Upper lobe of left lung (tissue), 6 donors: Measurements from ENCODE around the gene SCARB1. TPM values are rescaled to one million over a fixed set of nuclear protein-coding genes. Genes with fewer than 3 reads are reported as not detected.

Source experiments
- ATAC-seq, 2 donors: fragments of 200-7000 bp; cut with Tn5 transposase; one replicate each; pipeline ENCODE4 v1.9.1; 2022; ENCODE audit warnings: mild to moderate bottlenecking in 2 of 2, moderate library complexity in 2 of 2; ENCODE audit not compliant: low FRiP score in 2 of 2
- DNase-seq, 2 donors: peaks; one replicate each; pipeline ENCODE4 v3.0.0-alpha.2; 2019 to 2020
- H3K27ac ChIP-seq, 4 donors: fragments of 200-600 bp; sonication (generic); one replicate each; pipeline ENCODE4 v1.5.1; 2016 to 2019
- H3K27me3 ChIP-seq, 4 donors: fragments of 200-600 bp; sonication (generic); one replicate each; pipeline ENCODE4 v1.5.1; 2017 to 2019
- H3K36me3 ChIP-seq, 4 donors: fragments of 200-600 bp; sonication (generic); one replicate each; pipeline ENCODE4 v1.5.1; 2016 to 2019
- H3K4me1 ChIP-seq, 4 donors: fragments of 200-600 bp; sonication (generic); one replicate each; pipeline ENCODE4 v1.5.1; 2018 to 2019
- H3K4me3 ChIP-seq, 4 donors: fragments of 200-600 bp; sonication (generic); one replicate each; pipeline ENCODE4 v1.5.1; 2017 to 2019; ENCODE audit warnings: mild to moderate bottlenecking in 2 of 4, moderate library complexity in 1 of 4
- H3K9me3 ChIP-seq, 4 donors: fragments of 200-600 bp; sonication (generic); one replicate each; pipeline ENCODE4 v1.5.1; 2018 to 2019
- EP300 ChIP-seq, 4 donors: sonication (generic); formaldehyde crosslinking; IDR thresholded peaks; one replicate each; pipeline ENCODE4 v1.5.1; 2017; ENCODE audit warnings: antibody characterized with exemption in 4 of 4, control low read depth in 2 of 4
- POLR2A ChIP-seq, 4 donors: fragments of 450-650 bp; IDR thresholded peaks; one replicate each; pipeline ENCODE4 v1.5.1; 2016 to 2017; ENCODE audit warnings: antibody characterized with exemption in 4 of 4, mild to moderate bottlenecking in 2 of 4
- POLR2AphosphoS5 ChIP-seq, 2 donors: sonication (generic); formaldehyde crosslinking; IDR thresholded peaks; one replicate each; pipeline ENCODE4 v1.5.1; 2017; ENCODE audit warnings: antibody characterized with exemption in 2 of 2
- WGBS, 2 donors: methylation state at CpG; one replicate each; pipeline ENCODE4 v1.1.5; 2017 to 2018; 5-methylcytosine and 5-hydroxymethylcytosine counted together
- total RNA-seq, 6 donors: library from RNA; depleted of rRNA in 4 of 6; stranded (reverse); fragments of >200 nt in 4 of 6; gene quantifications; one replicate each; pipeline versions ENCODE4 v1.1.0 to v1.2.1, GENCODE V29; 2016 to 2021
- TF ChIP-seq, protein P1 (sequence below), 6 experiments: fragments of 450-650 bp in 4 of 6; fragments of 200-600 bp in 2 of 6; sonication (generic) in 2 of 6; IDR thresholded peaks; one replicate each; pipeline ENCODE4 v1.5.1; 2016 to 2019; ENCODE audit warnings: antibody characterized with exemption in 6 of 6
- donor health status: DM: no; HTN: no; CAD: no; lungs with moderate emphysema.
- donor health status: DM: no; HTN: yes; CAD: no; lungs with severe emphysema.

The SCARB1 gene
- total RNA-seq, 6 donors from 2014 or later: 10.0 to 51.3 (median 22.5) TPM

DNA sequence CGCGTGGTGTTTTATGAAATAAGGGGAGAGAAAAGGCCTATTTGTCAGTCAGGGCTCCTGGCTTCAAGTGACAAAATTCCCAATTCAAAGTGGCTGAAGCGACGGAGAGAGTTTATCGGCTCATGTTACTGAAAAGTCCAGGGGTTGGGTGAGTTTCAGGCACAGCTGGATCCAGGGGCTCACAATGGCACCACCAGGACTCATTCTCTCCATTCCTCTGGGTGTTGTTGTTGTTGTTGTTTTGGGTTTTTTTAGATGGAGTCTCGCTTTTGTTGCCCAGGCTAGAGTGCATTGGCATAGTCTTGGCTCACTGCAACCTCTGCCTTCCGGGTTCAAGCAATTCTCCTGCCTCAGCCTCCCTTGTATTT is 119.4 kb downstream of the SCARB1 start:
- H3K27me3 ChIP-seq: no peaks in the 10 kb centered on the region
- no peaks in the 10 kb centered on the region for H3K9me3 ChIP-seq
- DNase-seq: no peak
- H3K4me1 ChIP-seq: peaks cover 25 to 53% (median 49%) of the 10 kb centered on the region in 4 donors
- H3K36me3 ChIP-seq: no peaks in the 10 kb centered on the region
- WGBS, 2 donors: 96 to 97% methylated on average over 7 of the region's 7 CpGs
- TF ChIP-seq POLR2A (IDR thresholded peaks at IDR 0.05) (no peak), POLR2AphosphoS5 (IDR thresholded peaks at IDR 0.05) (no peak), EP300 (IDR thresholded peaks at IDR 0.05) (no peak)
- TF ChIP-seq, protein P1, sequence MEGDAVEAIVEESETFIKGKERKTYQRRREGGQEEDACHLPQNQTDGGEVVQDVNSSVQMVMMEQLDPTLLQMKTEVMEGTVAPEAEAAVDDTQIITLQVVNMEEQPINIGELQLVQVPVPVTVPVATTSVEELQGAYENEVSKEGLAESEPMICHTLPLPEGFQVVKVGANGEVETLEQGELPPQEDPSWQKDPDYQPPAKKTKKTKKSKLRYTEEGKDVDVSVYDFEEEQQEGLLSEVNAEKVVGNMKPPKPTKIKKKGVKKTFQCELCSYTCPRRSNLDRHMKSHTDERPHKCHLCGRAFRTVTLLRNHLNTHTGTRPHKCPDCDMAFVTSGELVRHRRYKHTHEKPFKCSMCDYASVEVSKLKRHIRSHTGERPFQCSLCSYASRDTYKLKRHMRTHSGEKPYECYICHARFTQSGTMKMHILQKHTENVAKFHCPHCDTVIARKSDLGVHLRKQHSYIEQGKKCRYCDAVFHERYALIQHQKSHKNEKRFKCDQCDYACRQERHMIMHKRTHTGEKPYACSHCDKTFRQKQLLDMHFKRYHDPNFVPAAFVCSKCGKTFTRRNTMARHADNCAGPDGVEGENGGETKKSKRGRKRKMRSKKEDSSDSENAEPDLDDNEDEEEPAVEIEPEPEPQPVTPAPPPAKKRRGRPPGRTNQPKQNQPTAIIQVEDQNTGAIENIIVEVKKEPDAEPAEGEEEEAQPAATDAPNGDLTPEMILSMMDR (IDR thresholded peaks at IDR 0.05): no peak
- H3K4me3 ChIP-seq: no peak overlapping the region
- peak overlapping the region; percentile 32 to 90 (median 80) for H3K27ac ChIP-seq
- no peak for ATAC-seq

DNA sequence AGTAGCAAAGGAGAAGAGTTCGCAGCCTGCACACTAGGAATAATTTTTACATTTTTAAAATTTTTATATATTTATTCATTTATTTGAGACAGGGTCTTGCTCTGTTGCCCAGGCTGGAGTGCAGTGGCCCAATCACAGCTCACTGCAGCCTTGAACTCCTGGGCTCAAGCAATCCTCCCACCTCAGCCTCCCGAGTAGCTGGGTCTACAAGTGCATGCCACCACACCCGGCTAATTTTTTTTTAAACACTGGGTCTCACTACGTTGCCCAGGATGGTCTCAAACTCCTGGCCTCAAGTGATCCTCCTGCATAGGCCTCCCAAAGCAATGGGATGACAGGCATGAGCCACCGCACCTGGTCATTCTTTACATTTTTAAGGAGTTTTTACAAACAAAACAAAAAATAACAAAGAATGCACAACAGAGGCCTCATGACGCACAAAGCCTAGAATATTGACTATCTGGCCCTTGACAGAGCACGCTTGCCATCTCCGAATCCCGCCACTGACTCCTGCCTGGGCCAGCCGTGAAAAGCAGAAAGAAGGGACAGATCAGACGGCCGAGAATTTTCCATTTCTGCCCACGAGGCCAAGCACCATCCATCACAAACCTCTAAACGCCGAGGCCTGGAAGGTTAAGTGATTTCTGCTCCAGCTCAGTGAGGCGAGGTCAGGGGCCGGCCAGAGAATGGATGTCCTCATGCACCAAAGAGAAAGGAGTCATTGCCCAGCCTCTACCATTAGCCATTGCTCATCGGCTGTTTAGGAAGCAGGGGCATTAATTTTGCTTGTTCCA is 120.0 kb downstream of the SCARB1 start:
- Histone ChIP-seq H3K27ac (peak overlapping the region in 2 of 4 donors; percentile 32 to 83), H3K36me3 (no peaks in the 10 kb centered on the region), H3K4me3 (no peak overlapping the region), H3K9me3 (no peaks in the 10 kb centered on the region), H3K4me1 (peaks cover 25 to 53% (median 49%) of the 10 kb centered on the region in 4 donors), H3K27me3 (no peaks in the 10 kb centered on the region)
- peak in 1 of 2 donors; percentile 19 for DNase-seq
- ATAC-seq: no peak
- WGBS, 2 donors: 84 to 85% methylated on average over 18 of the region's 18 CpGs
- no peak for TF ChIP-seq POLR2A (IDR thresholded peaks at IDR 0.05)
- no peak for TF ChIP-seq POLR2AphosphoS5 (IDR thresholded peaks at IDR 0.05)
- no peak for TF ChIP-seq EP300 (IDR thresholded peaks at IDR 0.05)
- TF ChIP-seq, protein P1 (IDR thresholded peaks at IDR 0.05): no peak

DNA sequence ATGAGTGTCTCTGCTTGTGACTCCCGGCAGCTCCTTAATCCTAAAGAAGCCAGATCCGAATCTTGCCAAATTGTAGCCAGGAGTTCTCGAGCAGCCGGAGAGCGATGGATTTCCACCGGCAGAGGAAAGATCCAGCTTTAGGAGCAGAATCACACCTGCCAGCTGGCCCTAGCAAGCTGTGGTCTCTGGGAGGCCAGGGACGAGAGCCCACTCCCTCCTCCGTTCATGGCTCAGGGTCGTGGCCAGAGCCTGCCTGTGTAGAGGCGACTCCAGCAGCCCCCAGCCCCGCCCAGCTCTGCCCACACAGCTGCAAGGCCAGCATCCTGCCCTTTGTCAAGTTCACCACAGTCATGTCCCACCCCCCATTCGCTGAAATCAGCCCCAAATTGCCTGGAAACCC is 121.0 kb downstream of the SCARB1 start:
- ATAC-seq (no peak), DNase-seq (peak in 1 of 2 donors; percentile 61)
- Histone ChIP-seq H3K27me3 (no peaks in the 10 kb centered on the region), H3K36me3 (no peaks in the 10 kb centered on the region), H3K4me1 (peaks cover 25 to 50% (median 48%) of the 10 kb centered on the region in 4 donors), H3K4me3 (no peak overlapping the region), H3K9me3 (no peaks in the 10 kb centered on the region), H3K27ac (peak overlapping the region in 3 of 4 donors; percentile 9 to 52 (median 13))
- TF ChIP-seq POLR2A (IDR thresholded peaks at IDR 0.05) (no peak), POLR2AphosphoS5 (IDR thresholded peaks at IDR 0.05) (no peak), EP300 (IDR thresholded peaks at IDR 0.05) (no peak)
- TF ChIP-seq, protein P1 (IDR thresholded peaks at IDR 0.05): no peak
- WGBS, 2 donors: 72 to 73% methylated on average over 12 of the region's 12 CpGs

DNA sequence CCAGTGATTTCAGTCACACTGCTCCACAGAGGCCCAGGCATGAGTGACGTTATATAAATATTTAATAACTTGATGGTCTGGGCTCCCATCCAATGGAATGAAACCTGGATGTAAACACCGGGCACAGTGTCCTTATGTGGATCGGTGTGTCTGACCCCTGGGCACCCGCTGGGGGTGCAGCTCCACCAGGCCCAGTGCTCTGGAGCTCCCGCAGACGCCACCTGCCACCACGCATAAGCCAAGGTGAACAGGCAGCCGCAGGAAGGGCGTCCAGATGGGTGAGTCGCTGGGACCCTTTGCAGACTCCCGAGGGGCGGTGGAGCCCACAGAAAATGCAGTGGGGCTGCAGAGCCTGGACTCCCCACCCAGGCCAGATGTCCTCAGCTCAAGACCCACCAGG is 121.6 kb downstream of the SCARB1 start:
- peak overlapping the region in 2 of 4 donors; percentile 13 to 52 for H3K27ac ChIP-seq
- 43 to 44% methylated on average over 3 to 12 of the region's 12 CpGs for WGBS, 2 donors
- H3K4me1 ChIP-seq: peaks cover 25 to 44% (median 42%) of the 10 kb centered on the region in 4 donors
- H3K36me3 ChIP-seq: no peaks in the 10 kb centered on the region
- TF ChIP-seq POLR2A (IDR thresholded peaks at IDR 0.05): no peak
- no peak for TF ChIP-seq POLR2AphosphoS5 (IDR thresholded peaks at IDR 0.05)
- TF ChIP-seq EP300 (IDR thresholded peaks at IDR 0.05): no peak
- TF ChIP-seq, protein P1 (IDR thresholded peaks at IDR 0.05): no peak
- no peak overlapping the region for H3K4me3 ChIP-seq
- ATAC-seq: no peak
- no peaks in the 10 kb centered on the region for H3K9me3 ChIP-seq
- no peaks in the 10 kb centered on the region for H3K27me3 ChIP-seq
- peak in 1 of 2 donors; percentile 66 for DNase-seq
